HepG2 (cell line): Measurements from ENCODE around the gene MCEE. TPM values are rescaled to one million over a fixed set of nuclear protein-coding genes. Genes with fewer than 3 reads are reported as not detected.

Source experiments
- HOXA7 ChIP-seq: sonication (generic); formaldehyde crosslinking; IDR thresholded peaks from 2 replicates; pipeline ENCODE4 v1.8.1; 2022; ENCODE audit warnings: mild to moderate bottlenecking, missing genetic modification reagents, moderate library complexity
- KLF12 ChIP-seq: sonication (generic); formaldehyde crosslinking; IDR thresholded peaks from 2 replicates; pipeline ENCODE4 v1.4.0; 2020; ENCODE audit warnings: missing genetic modification reagents, borderline replicate concordance
- MEIS2 ChIP-seq: sonication (generic); formaldehyde crosslinking; IDR thresholded peaks from 2 replicates; pipeline ENCODE4 v1.9.0; 2021; ENCODE audit warnings: mild to moderate bottlenecking, missing genetic modification reagents
- STAG1 ChIP-seq: sonication (generic); formaldehyde crosslinking; IDR thresholded peaks from 2 replicates; pipeline ENCODE4 v1.4.0; 2020; ENCODE audit warnings: missing genetic modification reagents
- TSC22D2 ChIP-seq: sonication (generic); formaldehyde crosslinking; IDR thresholded peaks from 2 replicates; pipeline ENCODE4 v1.5.1; 2020; ENCODE audit warnings: missing genetic modification reagents, mild to moderate bottlenecking, borderline replicate concordance
- ZBTB7A ChIP-seq: sonication (generic); formaldehyde crosslinking; IDR thresholded peaks from 2 replicates; pipeline ENCODE4 v1.8.0; 2022; ENCODE audit warnings: mild to moderate bottlenecking, missing genetic modification reagents
- ZNF230 ChIP-seq: sonication (generic); formaldehyde crosslinking; IDR thresholded peaks from 2 replicates; pipeline ENCODE4 v1.4.0; 2020; ENCODE audit warnings: mild to moderate bottlenecking, missing genetic modification reagents
- ZNF274 ChIP-seq: sonication (generic); formaldehyde crosslinking; IDR thresholded peaks from 2 replicates; pipeline ENCODE4 v1.5.1; 2020; ENCODE audit warnings: mild to moderate bottlenecking, missing genetic modification reagents
- ZNF572 ChIP-seq: sonication (generic); formaldehyde crosslinking; IDR thresholded peaks from 2 replicates; pipeline ENCODE4 v1.5.1; 2020; ENCODE audit warnings: mild to moderate bottlenecking, missing genetic modification reagents
- ZNF670 ChIP-seq: sonication (generic); formaldehyde crosslinking; IDR thresholded peaks from 2 replicates; pipeline ENCODE4 v1.8.0; 2022; ENCODE audit warnings: mild to moderate bottlenecking, missing genetic modification reagents, borderline replicate concordance
- ZNF672 ChIP-seq: sonication (generic); formaldehyde crosslinking; IDR thresholded peaks from 2 replicates; pipeline ENCODE4 v1.8.1; 2022; ENCODE audit warnings: missing genetic modification reagents
- polyA plus RNA-seq, 8 experiments: library from polyadenylated mRNA; depleted of rRNA in 3 of 8; stranded (reverse) in 7 of 8; unstranded in 1 of 8; fragments of >200 nt; fragmentation: Illumina TruSeq in 4 of 8; extraction: Trizol in 4 of 8; gene quantifications; 2 replicates each; pipeline versions ENCODE4 v1.2.1 to v1.2.3, GENCODE V29; 2011 to 2016; ENCODE audit warnings: low read depth in 4 of 8, missing spikeins in 1 of 8, mixed read lengths in 1 of 8; ENCODE audit not compliant: insufficient read depth in 1 of 8
- total RNA-seq, 5 experiments: library from RNA; depleted of rRNA; stranded (reverse); fragments of >200 nt; fragmentation: Illumina TruSeq; extraction: Trizol; gene quantifications; 2 replicates each; pipeline ENCODE4 v1.2.3, GENCODE V29; 2016; ENCODE audit warnings: low read depth in 1 of 5
- TF ChIP-seq, protein P1 (sequence below): sonication (generic); formaldehyde crosslinking; IDR thresholded peaks from 2 replicates; pipeline ENCODE4 v1.4.0; 2020; ENCODE audit warnings: missing genetic modification reagents, borderline replicate concordance
- TF ChIP-seq, protein P2 (sequence below): sonication (generic); formaldehyde crosslinking; conservative IDR thresholded peaks from 2 replicates; pipeline ENCODE4 v1.4.0; 2020; ENCODE audit warnings: missing genetic modification reagents
- TF ChIP-seq, protein P3 (sequence below): sonication (generic); formaldehyde crosslinking; IDR thresholded peaks from 2 replicates; pipeline ENCODE4 v1.8.1; 2023; ENCODE audit warnings: mild to moderate bottlenecking, inconsistent platforms, moderate library complexity, missing genetic modification reagents, borderline replicate concordance
- TF ChIP-seq, protein P4 (sequence below): IDR thresholded peaks from 2 replicates; pipeline ENCODE4 v1.6.1; 2016; ENCODE audit warnings: missing biosample characterization, missing genetic modification reagents, low read depth
- TF ChIP-seq, protein P5 (sequence below): sonication (generic); formaldehyde crosslinking; IDR thresholded peaks from 2 replicates; pipeline ENCODE4 v1.4.0; 2020; ENCODE audit warnings: mild to moderate bottlenecking, low read depth, missing genetic modification reagents
- TF ChIP-seq, protein P6 (sequence below): sonication (generic); formaldehyde crosslinking; IDR thresholded peaks from 2 replicates; pipeline ENCODE4 v1.4.0; 2020; ENCODE audit warnings: mild to moderate bottlenecking, missing genetic modification reagents

The MCEE gene
- total and polyA plus RNA-seq, 2 of the 13 experiments (the other 11 are each of a cell fraction or from before 2014, with no cell fraction given) = 32.0 to 66.9 TPM

DNA sequence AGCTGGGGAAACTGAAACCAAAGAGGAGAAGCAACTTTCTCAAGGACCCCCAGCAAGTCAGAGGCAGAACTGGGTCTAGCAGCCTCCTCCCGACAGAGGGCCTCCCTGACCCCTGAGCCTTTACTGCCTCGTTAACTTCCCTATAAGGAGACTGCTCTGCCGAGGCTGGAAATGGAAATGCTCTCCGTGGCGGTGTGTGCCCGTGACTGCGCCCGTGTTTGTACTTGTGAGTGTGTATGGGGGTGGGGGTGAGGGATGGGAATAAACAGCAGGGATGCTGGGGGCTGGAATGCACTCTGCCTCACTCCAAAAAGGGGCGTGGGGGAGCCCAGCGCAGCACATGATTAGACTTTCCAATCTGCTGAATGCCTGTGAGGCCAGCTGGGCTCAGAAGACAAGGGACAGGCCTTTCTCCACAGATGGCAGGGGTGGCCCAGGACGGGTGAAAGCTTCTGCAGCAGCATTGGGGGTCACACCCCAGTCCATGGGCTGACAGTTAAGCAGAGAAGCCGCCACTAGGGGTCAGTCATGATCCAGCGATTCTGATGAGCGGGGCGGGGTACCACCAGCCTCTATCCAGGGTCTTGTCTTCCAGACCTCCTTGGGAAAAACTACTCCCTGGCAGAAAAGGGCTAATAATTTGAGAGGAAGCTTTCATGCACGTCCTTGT is 27.2 kb upstream of the MCEE start (continued):
- TF ChIP-seq, protein P1, sequence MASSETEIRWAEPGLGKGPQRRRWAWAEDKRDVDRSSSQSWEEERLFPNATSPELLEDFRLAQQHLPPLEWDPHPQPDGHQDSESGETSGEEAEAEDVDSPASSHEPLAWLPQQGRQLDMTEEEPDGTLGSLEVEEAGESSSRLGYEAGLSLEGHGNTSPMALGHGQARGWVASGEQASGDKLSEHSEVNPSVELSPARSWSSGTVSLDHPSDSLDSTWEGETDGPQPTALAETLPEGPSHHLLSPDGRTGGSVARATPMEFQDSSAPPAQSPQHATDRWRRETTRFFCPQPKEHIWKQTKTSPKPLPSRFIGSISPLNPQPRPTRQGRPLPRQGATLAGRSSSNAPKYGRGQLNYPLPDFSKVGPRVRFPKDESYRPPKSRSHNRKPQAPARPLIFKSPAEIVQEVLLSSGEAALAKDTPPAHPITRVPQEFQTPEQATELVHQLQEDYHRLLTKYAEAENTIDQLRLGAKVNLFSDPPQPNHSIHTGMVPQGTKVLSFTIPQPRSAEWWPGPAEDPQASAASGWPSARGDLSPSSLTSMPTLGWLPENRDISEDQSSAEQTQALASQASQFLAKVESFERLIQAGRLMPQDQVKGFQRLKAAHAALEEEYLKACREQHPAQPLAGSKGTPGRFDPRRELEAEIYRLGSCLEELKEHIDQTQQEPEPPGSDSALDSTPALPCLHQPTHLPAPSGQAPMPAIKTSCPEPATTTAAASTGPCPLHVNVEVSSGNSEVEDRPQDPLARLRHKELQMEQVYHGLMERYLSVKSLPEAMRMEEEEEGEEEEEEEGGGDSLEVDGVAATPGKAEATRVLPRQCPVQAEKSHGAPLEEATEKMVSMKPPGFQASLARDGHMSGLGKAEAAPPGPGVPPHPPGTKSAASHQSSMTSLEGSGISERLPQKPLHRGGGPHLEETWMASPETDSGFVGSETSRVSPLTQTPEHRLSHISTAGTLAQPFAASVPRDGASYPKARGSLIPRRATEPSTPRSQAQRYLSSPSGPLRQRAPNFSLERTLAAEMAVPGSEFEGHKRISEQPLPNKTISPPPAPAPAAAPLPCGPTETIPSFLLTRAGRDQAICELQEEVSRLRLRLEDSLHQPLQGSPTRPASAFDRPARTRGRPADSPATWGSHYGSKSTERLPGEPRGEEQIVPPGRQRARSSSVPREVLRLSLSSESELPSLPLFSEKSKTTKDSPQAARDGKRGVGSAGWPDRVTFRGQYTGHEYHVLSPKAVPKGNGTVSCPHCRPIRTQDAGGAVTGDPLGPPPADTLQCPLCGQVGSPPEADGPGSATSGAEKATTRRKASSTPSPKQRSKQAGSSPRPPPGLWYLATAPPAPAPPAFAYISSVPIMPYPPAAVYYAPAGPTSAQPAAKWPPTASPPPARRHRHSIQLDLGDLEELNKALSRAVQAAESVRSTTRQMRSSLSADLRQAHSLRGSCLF (CRISPR knock-in tag) = no peak
- TF ChIP-seq MEIS2 (CRISPR knock-in tag) = peak; percentile 29; the same call in 1 of the 2 replicates
- TF ChIP-seq, protein P2, sequence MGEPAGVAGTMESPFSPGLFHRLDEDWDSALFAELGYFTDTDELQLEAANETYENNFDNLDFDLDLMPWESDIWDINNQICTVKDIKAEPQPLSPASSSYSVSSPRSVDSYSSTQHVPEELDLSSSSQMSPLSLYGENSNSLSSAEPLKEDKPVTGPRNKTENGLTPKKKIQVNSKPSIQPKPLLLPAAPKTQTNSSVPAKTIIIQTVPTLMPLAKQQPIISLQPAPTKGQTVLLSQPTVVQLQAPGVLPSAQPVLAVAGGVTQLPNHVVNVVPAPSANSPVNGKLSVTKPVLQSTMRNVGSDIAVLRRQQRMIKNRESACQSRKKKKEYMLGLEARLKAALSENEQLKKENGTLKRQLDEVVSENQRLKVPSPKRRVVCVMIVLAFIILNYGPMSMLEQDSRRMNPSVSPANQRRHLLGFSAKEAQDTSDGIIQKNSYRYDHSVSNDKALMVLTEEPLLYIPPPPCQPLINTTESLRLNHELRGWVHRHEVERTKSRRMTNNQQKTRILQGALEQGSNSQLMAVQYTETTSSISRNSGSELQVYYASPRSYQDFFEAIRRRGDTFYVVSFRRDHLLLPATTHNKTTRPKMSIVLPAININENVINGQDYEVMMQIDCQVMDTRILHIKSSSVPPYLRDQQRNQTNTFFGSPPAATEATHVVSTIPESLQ = no peak
- TF ChIP-seq ZNF670 (CRISPR knock-in tag) = no peak
- TF ChIP-seq, protein P3, sequence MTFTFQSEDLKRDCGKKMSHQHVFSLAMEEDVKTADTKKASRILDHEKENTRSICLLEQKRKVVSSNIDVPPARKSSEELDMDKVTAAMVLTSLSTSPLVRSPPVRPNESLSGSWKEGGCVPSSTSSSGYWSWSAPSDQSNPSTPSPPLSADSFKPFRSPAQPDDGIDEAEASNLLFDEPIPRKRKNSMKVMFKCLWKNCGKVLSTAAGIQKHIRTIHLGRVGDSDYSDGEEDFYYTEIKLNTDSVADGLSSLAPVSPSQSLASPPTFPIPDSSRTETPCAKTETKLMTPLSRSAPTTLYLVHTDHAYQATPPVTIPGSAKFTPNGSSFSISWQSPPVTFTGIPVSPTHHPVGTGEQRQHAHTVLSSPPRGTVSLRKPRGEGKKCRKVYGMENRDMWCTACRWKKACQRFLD = no peak
- no peak for TF ChIP-seq ZNF274
- peak; percentile 73 for TF ChIP-seq STAG1 (CRISPR knock-in tag)
- TF ChIP-seq, protein P4, sequence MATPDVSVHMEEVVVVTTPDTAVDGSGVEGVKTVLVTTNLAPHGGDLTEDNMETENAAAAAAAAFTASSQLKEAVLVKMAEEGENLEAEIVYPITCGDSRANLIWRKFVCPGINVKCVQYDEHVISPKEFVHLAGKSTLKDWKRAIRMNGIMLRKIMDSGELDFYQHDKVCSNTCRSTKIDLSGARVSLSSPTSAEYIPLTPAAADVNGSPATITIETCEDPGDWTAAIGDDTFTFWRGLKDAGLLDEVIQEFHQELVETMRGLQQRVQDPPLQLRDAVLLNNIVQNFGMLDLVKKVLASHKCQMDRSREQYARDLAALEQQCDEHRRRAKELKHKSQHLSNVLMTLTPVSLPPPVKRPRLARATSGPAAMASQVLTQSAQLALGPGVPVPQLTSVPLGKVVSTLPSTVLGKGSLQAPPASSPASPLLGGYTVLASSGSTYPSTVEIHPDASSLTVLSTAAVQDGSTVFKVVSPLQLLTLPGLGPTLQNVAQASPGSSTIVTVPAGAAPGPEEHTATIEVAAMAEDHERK = no peak
- TF ChIP-seq ZNF672 (CRISPR knock-in tag) = no peak
- TF ChIP-seq ZNF230 (CRISPR knock-in tag) = no peak
- TF ChIP-seq TSC22D2 (CRISPR knock-in tag) = no peak
- no peak for TF ChIP-seq KLF12
- TF ChIP-seq ZNF572 (CRISPR knock-in tag) = 0 out of 2 replicates have a peak, but pooled peaks have one; percentile 59
- TF ChIP-seq, protein P5, sequence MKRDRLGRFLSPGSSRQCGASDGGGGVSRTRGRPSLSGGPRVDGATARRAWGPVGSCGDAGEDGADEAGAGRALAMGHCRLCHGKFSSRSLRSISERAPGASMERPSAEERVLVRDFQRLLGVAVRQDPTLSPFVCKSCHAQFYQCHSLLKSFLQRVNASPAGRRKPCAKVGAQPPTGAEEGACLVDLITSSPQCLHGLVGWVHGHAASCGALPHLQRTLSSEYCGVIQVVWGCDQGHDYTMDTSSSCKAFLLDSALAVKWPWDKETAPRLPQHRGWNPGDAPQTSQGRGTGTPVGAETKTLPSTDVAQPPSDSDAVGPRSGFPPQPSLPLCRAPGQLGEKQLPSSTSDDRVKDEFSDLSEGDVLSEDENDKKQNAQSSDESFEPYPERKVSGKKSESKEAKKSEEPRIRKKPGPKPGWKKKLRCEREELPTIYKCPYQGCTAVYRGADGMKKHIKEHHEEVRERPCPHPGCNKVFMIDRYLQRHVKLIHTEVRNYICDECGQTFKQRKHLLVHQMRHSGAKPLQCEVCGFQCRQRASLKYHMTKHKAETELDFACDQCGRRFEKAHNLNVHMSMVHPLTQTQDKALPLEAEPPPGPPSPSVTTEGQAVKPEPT = no peak
- TF ChIP-seq HOXA7 (CRISPR knock-in tag) = no peak
- no peak for TF ChIP-seq ZBTB7A (CRISPR knock-in tag)
- TF ChIP-seq, protein P6, sequence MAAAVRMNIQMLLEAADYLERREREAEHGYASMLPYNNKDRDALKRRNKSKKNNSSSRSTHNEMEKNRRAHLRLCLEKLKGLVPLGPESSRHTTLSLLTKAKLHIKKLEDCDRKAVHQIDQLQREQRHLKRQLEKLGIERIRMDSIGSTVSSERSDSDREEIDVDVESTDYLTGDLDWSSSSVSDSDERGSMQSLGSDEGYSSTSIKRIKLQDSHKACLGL (CRISPR knock-in tag) = no peak
